ENCODE measurements around the gene NEGR1.

The NEGR1 gene

GRCh38 chr1:71698186-71698585, 584.2 kb downstream of the NEGR1 start:
- TF ChIP-seq, protein P1, sequence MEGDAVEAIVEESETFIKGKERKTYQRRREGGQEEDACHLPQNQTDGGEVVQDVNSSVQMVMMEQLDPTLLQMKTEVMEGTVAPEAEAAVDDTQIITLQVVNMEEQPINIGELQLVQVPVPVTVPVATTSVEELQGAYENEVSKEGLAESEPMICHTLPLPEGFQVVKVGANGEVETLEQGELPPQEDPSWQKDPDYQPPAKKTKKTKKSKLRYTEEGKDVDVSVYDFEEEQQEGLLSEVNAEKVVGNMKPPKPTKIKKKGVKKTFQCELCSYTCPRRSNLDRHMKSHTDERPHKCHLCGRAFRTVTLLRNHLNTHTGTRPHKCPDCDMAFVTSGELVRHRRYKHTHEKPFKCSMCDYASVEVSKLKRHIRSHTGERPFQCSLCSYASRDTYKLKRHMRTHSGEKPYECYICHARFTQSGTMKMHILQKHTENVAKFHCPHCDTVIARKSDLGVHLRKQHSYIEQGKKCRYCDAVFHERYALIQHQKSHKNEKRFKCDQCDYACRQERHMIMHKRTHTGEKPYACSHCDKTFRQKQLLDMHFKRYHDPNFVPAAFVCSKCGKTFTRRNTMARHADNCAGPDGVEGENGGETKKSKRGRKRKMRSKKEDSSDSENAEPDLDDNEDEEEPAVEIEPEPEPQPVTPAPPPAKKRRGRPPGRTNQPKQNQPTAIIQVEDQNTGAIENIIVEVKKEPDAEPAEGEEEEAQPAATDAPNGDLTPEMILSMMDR (IDR thresholded peaks at IDR 0.05; ENCODE audit: low read depth, low read length, missing control alignments) = no peak
- no peak overlapping the region for H3K4me3 ChIP-seq (ENCODE audit: low read depth, low read length)
- no peak for DNase-seq (ENCODE audit: low read depth)

- no peak for DNase-seq (ENCODE audit: low read depth)
These were observed 586.5 kb downstream of the NEGR1 start for GRCh38 chr1:71695821-71696220.

GRCh38 chr1:71695084-71695483, 587.3 kb downstream of the NEGR1 start:
- TF ChIP-seq, protein P1 (IDR thresholded peaks at IDR 0.05; ENCODE audit: low read depth, low read length, missing control alignments) = no peak
- H3K4me3 ChIP-seq (ENCODE audit: low read depth, low read length) = no peak overlapping the region
- no peak for DNase-seq (ENCODE audit: low read depth)

More at GRCh38 chr1:71695821-71696220, 586.5 kb downstream of the NEGR1 start:
- no peak overlapping the region for H3K4me3 ChIP-seq (ENCODE audit: low read depth, low read length)
- TF ChIP-seq, protein P1 (IDR thresholded peaks at IDR 0.05; ENCODE audit: low read depth, low read length, missing control alignments) = no peak

GRCh38 chr1:71693581-71693980, 588.8 kb downstream of the NEGR1 start:
- no peak overlapping the region for H3K4me3 ChIP-seq (ENCODE audit: low read depth, low read length)
- TF ChIP-seq, protein P1 (IDR thresholded peaks at IDR 0.05; ENCODE audit: low read depth, low read length, missing control alignments) = no peak
- DNase-seq (ENCODE audit: low read depth) = no peak

- DNase-seq (ENCODE audit: low read depth) = no peak
- no peak overlapping the region for H3K4me3 ChIP-seq (ENCODE audit: low read depth, low read length)
- TF ChIP-seq, protein P1 (IDR thresholded peaks at IDR 0.05; ENCODE audit: low read depth, low read length, missing control alignments) = no peak
These were observed 592.7 kb downstream of the NEGR1 start for GRCh38 chr1:71689635-71690034.

DNA sequence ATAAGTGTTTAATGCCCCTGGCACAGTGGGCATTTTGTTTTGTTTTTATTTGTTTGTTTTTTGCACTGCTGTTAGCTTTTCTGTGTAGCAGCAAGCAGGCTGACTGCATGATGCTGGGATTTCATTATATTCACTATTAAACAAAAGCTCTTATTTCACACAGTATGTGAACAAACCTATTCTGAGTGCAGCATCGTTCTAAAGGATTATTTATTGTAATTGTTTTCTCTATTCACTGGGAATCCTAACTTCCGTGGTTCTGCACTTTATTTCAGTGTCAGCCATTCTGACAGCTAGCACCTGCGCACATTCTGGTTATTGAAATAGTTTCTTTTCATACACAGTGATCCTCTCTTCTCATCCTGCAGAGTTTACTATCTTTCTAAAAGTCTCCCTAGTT, 595.0 kb downstream of the NEGR1 start:
- TF ChIP-seq, protein P1 (IDR thresholded peaks at IDR 0.05; ENCODE audit: low read depth, low read length, missing control alignments) = no peak
- no peak for DNase-seq (ENCODE audit: low read depth)
- no peak overlapping the region for H3K4me3 ChIP-seq (ENCODE audit: low read depth, low read length)
